Fibroblast of lung (primary cell): ENCODE measurements around the gene ACOX1.

Experiments used
- CTCF ChIP-seq, 2 donors: IDR thresholded peaks in 1 of 2; conservative IDR thresholded peaks in 1 of 2; 1 replicate in 1 of 2; 2 replicates in 1 of 2; pipeline ENCODE4 v1.5.1; 2011 to 2012; ENCODE audit warnings: low read length in 2 of 2, control low read depth in 1 of 2, inconsistent platforms in 1 of 2, low read depth in 1 of 2, mild to moderate bottlenecking in 1 of 2
- EZH2 ChIP-seq: IDR thresholded peaks from 2 replicates; pipeline ENCODE4 v1.5.1; 2012; ENCODE audit warnings: low read length, control low read depth, mild to moderate bottlenecking; ENCODE audit errors: missing control alignments

GRCh38 chr17:75950421-75950820 lies 28.5 kb downstream of the ACOX1 start:
- no peak for TF ChIP-seq CTCF (conservative IDR thresholded peaks at IDR 0.05 in 1 of 2, IDR thresholded peaks at IDR 0.05 in 1 of 2; ENCODE audit: low read depth in 1 of 2, low read length in 2 of 2)
- TF ChIP-seq EZH2, result no peak
